Panc1 (cell line): ENCODE data around the gene SENP6.

Source experiments
- CTCF ChIP-seq: fragments of 450-650 bp; IDR thresholded peaks from 2 replicates; pipeline ENCODE4 v1.5.1; 2017; ENCODE audit warnings: mild to moderate bottlenecking
- REST ChIP-seq, 2 experiments: IDR thresholded peaks; 2 replicates each; pipeline ENCODE4 v1.6.1; 2011 to 2012; ENCODE audit warnings: low read depth in 2 of 2, control low read depth in 1 of 2, low read length in 1 of 2, mild to moderate bottlenecking in 1 of 2, moderate library complexity in 1 of 2; ENCODE audit not compliant: insufficient read depth in 1 of 2
- TCF7L2 ChIP-seq: IDR thresholded peaks from 2 replicates; pipeline ENCODE4 v1.6.1; 2011; ENCODE audit warnings: mild to moderate bottlenecking, low read depth, low read length, inconsistent platforms

GRCh38 chr6:75626561-75626960, 24.9 kb downstream of the SENP6 start:
- TF ChIP-seq TCF7L2 (no peak), CTCF (no peak), REST (IDR thresholded peaks at IDR 0.05; ENCODE audit: insufficient read depth in 1 of 2, low read depth in 2 of 2, low read length in 1 of 2) (no peak)
